ENCODE measurements around the gene CD63.

Gene CD63

GRCh38 chr12:55716582-55716957 lies 12.2 kb downstream of the CD63 start:
- peaks cover 21% of the 10 kb centered on the region for H3K79me2 ChIP-seq (ENCODE audit: low read length)
- H3K4me2 ChIP-seq (ENCODE audit: low read depth, low read length) = peak overlapping the region; percentile 76
- H3K36me3 ChIP-seq (replicated peaks; ENCODE audit: insufficient read depth, low read length) = no peaks in the 10 kb centered on the region
- H3K27ac ChIP-seq (ENCODE audit: low read length) = peak overlapping the region; percentile 72; the same call in 1 of the 2 replicates
- no peaks in the 10 kb centered on the region for H3K9me3 ChIP-seq (replicated peaks; ENCODE audit: insufficient read depth, low read length)
- H3K9ac ChIP-seq (ENCODE audit: low read length) = peak overlapping the region; percentile 73
- H3F3A ChIP-seq (ENCODE audit: insufficient read depth, low read length) = peaks cover 10% of the 10 kb centered on the region; the same call in 1 of the 2 replicates
- DNase-seq = no peak
- peak overlapping the region; percentile 95 for H2AFZ ChIP-seq (ENCODE audit: low read length)
- H3K27me3 ChIP-seq (replicated peaks; ENCODE audit: insufficient read depth, low read length) = peaks cover 20% of the 10 kb centered on the region; the same call in 1 of the 2 replicates
- peaks cover 16% of the 10 kb centered on the region for H3K4me1 ChIP-seq (ENCODE audit: low read length)
- H3K9me2 ChIP-seq (replicated peaks; ENCODE audit: insufficient read depth, low read length) = no peaks in the 10 kb centered on the region
- no peaks in the 10 kb centered on the region for H4K20me1 ChIP-seq (ENCODE audit: insufficient read depth, low read length)
- H3K4me3 ChIP-seq (ENCODE audit: low read length) = peak overlapping the region; percentile 74
- TF ChIP-seq EZH2phosphoT487 (IDR thresholded peaks at IDR 0.05; ENCODE audit: low read length) (no peak), EZH2 (optimal IDR thresholded peaks at IDR 0.05; ENCODE audit: low read depth, low read length) (no peak)
- TF ChIP-seq, protein P1, sequence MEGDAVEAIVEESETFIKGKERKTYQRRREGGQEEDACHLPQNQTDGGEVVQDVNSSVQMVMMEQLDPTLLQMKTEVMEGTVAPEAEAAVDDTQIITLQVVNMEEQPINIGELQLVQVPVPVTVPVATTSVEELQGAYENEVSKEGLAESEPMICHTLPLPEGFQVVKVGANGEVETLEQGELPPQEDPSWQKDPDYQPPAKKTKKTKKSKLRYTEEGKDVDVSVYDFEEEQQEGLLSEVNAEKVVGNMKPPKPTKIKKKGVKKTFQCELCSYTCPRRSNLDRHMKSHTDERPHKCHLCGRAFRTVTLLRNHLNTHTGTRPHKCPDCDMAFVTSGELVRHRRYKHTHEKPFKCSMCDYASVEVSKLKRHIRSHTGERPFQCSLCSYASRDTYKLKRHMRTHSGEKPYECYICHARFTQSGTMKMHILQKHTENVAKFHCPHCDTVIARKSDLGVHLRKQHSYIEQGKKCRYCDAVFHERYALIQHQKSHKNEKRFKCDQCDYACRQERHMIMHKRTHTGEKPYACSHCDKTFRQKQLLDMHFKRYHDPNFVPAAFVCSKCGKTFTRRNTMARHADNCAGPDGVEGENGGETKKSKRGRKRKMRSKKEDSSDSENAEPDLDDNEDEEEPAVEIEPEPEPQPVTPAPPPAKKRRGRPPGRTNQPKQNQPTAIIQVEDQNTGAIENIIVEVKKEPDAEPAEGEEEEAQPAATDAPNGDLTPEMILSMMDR (IDR thresholded peaks at IDR 0.05; ENCODE audit: low read length) = no peak

DNA sequence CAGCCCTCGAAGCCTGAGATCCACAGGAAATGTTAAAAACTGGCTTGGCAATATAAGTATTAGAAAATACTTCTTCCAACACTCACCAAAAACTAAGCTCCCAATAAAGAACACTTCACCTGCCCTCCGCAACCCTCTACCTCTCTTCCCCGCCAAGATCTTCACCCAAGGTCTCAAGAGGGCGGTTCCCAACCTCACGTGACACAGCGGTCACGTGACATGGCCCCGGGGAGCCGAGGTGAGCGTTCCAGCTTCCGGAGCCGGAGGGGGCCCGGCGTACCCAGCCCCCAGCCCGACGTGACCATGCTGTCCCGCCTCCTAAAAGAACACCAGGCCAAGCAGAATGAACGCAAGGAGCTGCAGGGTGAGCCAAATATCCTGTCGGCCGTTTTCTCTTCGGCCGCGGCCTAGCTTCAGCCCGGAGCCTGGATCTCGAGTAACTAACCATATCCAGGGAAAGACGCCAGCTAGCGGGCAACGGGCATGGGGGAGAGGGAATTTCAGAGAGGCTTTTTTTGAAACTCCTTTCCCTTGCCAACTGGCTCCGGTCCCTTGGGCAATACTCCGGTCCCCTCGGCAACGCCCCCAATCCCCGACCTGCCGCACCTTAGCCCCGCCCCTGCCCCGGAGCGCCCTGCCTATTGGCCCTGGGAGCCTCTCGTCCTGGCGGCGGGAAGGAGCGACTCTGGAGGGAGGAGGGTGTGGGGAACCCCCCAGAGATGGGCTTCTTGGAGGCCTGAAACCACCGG lies 12.8 kb downstream of the CD63 start, which contains the start of gene BLOC1S1:
Gene BLOC1S1, plus strand, starts transcription at position 214 of the 749 bp plus-strand sequence. Its CDS starts 6 bp downstream, at position 220.
- Histone ChIP-seq H3K4me2 (ENCODE audit: low read depth, low read length) (peak within 1 kb of the TSS; percentile 76), H3K27ac (ENCODE audit: low read length) (peak within 1 kb of the TSS; percentile 72; the same call in 1 of the 2 replicates), H3K4me1 (ENCODE audit: low read length) (peaks cover 16% of the 10 kb centered on the region), H3K9ac (ENCODE audit: low read length) (peak within 1 kb of the TSS; percentile 73), H3K79me2 (ENCODE audit: low read length) (peaks cover 21% of the 10 kb centered on the region), H2AFZ (ENCODE audit: low read length) (peak within 1 kb of the TSS; percentile 95), H3K9me2 (replicated peaks; ENCODE audit: insufficient read depth, low read length) (no peaks in the 10 kb centered on the region), H3K27me3 (replicated peaks; ENCODE audit: insufficient read depth, low read length) (peaks cover 20% of the 10 kb centered on the region; the same call in 1 of the 2 replicates), H3K9me3 (replicated peaks; ENCODE audit: insufficient read depth, low read length) (no peaks in the 10 kb centered on the region), H3F3A (ENCODE audit: insufficient read depth, low read length) (peaks cover 10% of the 10 kb centered on the region; the same call in 1 of the 2 replicates), H3K36me3 (replicated peaks; ENCODE audit: insufficient read depth, low read length) (no peaks in the 10 kb centered on the region), H4K20me1 (ENCODE audit: insufficient read depth, low read length) (no peaks in the 10 kb centered on the region), H3K4me3 (ENCODE audit: low read length) (peak within 1 kb of the TSS; percentile 74)
- no peak for TF ChIP-seq EZH2 (optimal IDR thresholded peaks at IDR 0.05; ENCODE audit: low read depth, low read length)
- TF ChIP-seq, protein P1 (IDR thresholded peaks at IDR 0.05; ENCODE audit: low read length) = no peak
- TF ChIP-seq EZH2phosphoT487 (IDR thresholded peaks at IDR 0.05; ENCODE audit: low read length) = no peak
- DNase-seq = peak; percentile 95

DNA sequence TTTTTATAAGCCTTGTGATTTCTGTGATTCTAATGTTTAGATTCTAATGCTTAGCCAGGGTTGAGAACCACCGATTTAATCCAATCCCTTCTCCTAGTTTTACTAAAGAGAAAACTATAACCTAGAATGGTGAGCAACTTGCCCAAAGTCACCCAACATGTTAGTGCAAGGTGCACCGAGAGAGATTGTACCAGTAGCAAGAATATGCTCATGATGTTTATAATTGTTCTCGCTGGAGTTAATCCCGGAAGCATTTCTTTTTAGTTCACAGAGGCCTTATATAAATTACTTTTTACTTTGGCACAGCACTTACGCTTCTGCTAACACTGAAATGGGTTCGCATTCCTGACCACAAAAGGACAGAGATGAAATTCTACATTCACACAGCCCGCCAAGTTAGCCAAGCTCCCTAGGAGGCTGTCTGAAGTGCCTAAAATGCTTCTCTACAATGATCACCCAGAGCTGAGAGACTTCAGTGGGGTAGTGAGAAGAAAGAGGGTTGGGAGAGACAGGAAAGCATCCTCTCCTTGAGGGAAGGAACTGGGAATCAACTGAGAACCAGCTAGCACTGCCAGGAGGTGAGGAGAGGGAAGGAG lies 13.5 kb downstream of the CD63 start:
- TF ChIP-seq, protein P1 (IDR thresholded peaks at IDR 0.05; ENCODE audit: low read length) = no peak
- TF ChIP-seq EZH2phosphoT487 (IDR thresholded peaks at IDR 0.05; ENCODE audit: low read length) (no peak), EZH2 (optimal IDR thresholded peaks at IDR 0.05; ENCODE audit: low read depth, low read length) (no peak)
- H3K9me2 ChIP-seq (replicated peaks; ENCODE audit: insufficient read depth, low read length) = no peaks in the 10 kb centered on the region
- H3K4me2 ChIP-seq (ENCODE audit: low read depth, low read length) = peak overlapping the region; percentile 76
- H3K4me1 ChIP-seq (ENCODE audit: low read length) = peaks cover 16% of the 10 kb centered on the region
- H3K9me3 ChIP-seq (replicated peaks; ENCODE audit: insufficient read depth, low read length) = no peaks in the 10 kb centered on the region
- peak overlapping the region; percentile 95 for H2AFZ ChIP-seq (ENCODE audit: low read length)
- H4K20me1 ChIP-seq (ENCODE audit: insufficient read depth, low read length) = no peaks in the 10 kb centered on the region
- H3K27me3 ChIP-seq (replicated peaks; ENCODE audit: insufficient read depth, low read length) = peaks cover 20% of the 10 kb centered on the region; the same call in 1 of the 2 replicates
- peaks cover 21% of the 10 kb centered on the region for H3K79me2 ChIP-seq (ENCODE audit: low read length)
- peak overlapping the region; percentile 74 for H3K4me3 ChIP-seq (ENCODE audit: low read length)
- H3F3A ChIP-seq (ENCODE audit: insufficient read depth, low read length) = peaks cover 10% of the 10 kb centered on the region; the same call in 1 of the 2 replicates
- no peak for DNase-seq
- H3K9ac ChIP-seq (ENCODE audit: low read length) = peak overlapping the region; percentile 73; the same call in 1 of the 2 replicates
- H3K27ac ChIP-seq (ENCODE audit: low read length) = peak overlapping the region; percentile 72; the same call in 1 of the 2 replicates
- H3K36me3 ChIP-seq (replicated peaks; ENCODE audit: insufficient read depth, low read length) = no peaks in the 10 kb centered on the region

All from MM.1S (cell line).